Keratinocyte (primary cell): Measurements from ENCODE around the gene NDRG2. TPM values are rescaled to one million over a fixed set of nuclear protein-coding genes. Genes with fewer than 3 reads are reported as not detected.

ENCODE experiments used
- DNase-seq: peaks from one replicate; pipeline ENCODE4 v3.0.0-alpha.2; 2011; ENCODE audit warnings: low read depth, missing footprints, low spot score
- FAIRE-seq: peaks from 2 replicates; lab custom pipeline; 2011; peaks lifted over from hg19 to GRCh38; lab: Jason Lieb, UNC
- H2AFZ ChIP-seq: 2 replicates; pipeline ENCODE4 v1.6.0; 2012; ENCODE audit warnings: low read length, control low read depth, inconsistent platforms; ENCODE audit not compliant: control insufficient read depth
- H3K27ac ChIP-seq: 2 replicates; pipeline ENCODE4 v1.5.1; 2011; ENCODE audit warnings: low read length; ENCODE audit not compliant: control insufficient read depth, insufficient read depth
- H3K27me3 ChIP-seq: 3 replicates; pipeline ENCODE4 v1.6.0; 2011; ENCODE audit warnings: low read length; ENCODE audit not compliant: control insufficient read depth, insufficient read depth; ENCODE audit errors: extremely low read depth
- H3K36me3 ChIP-seq, 2 experiments: 2 replicates in 1 of 2; 3 replicates in 1 of 2; pipeline ENCODE4 v1.5.1; 2011; ENCODE audit warnings: low read length in 2 of 2, mild to moderate bottlenecking in 1 of 2; ENCODE audit not compliant: control insufficient read depth in 2 of 2, insufficient read depth in 2 of 2; ENCODE audit errors: extremely low read depth in 1 of 2
- H3K4me1 ChIP-seq: 3 replicates; pipeline ENCODE4 v1.5.1; 2011; ENCODE audit warnings: low read length; ENCODE audit not compliant: control insufficient read depth, insufficient read depth; ENCODE audit errors: extremely low read depth
- H3K4me2 ChIP-seq: 3 replicates; pipeline ENCODE4 v1.6.0; 2011; ENCODE audit warnings: low read depth, low read length; ENCODE audit not compliant: control insufficient read depth, insufficient read depth; ENCODE audit errors: extremely low read depth
- H3K4me3 ChIP-seq, 3 experiments: fragments of 200-600 bp in 1 of 3; sonication (generic) in 1 of 3; 2 replicates in 2 of 3; 3 replicates in 1 of 3; pipeline ENCODE4 v1.5.1; 2011 to 2016; ENCODE audit warnings: low read length in 3 of 3, mild to moderate bottlenecking in 3 of 3, control low read depth in 2 of 3, inconsistent platforms in 1 of 3, low read depth in 1 of 3, mixed read lengths in 1 of 3, mixed run types in 1 of 3, moderate library complexity in 1 of 3; ENCODE audit not compliant: control insufficient read depth in 2 of 3, insufficient read depth in 2 of 3; ENCODE audit errors: extremely low read depth in 1 of 3
- H3K79me2 ChIP-seq: 2 replicates; pipeline ENCODE4 v1.6.0; 2012; ENCODE audit warnings: low read length; ENCODE audit not compliant: control insufficient read depth, insufficient read depth
- H3K9ac ChIP-seq: 3 replicates; pipeline ENCODE4 v1.6.0; 2011; ENCODE audit warnings: low read length; ENCODE audit not compliant: control insufficient read depth, insufficient read depth; ENCODE audit errors: extremely low read depth
- H3K9me1 ChIP-seq: 3 replicates; pipeline ENCODE4 v1.6.0; 2011; ENCODE audit warnings: low read length; ENCODE audit not compliant: control insufficient read depth, insufficient read depth; ENCODE audit errors: extremely low read depth
- H3K9me3 ChIP-seq: 2 replicates; pipeline ENCODE4 v1.5.1; 2012; ENCODE audit warnings: low read depth, low read length; ENCODE audit not compliant: control insufficient read depth
- H4K20me1 ChIP-seq: 3 replicates; pipeline ENCODE4 v1.6.0; 2011; ENCODE audit warnings: low read length; ENCODE audit not compliant: control insufficient read depth, insufficient read depth; ENCODE audit errors: extremely low read depth
- CTCF ChIP-seq, 3 experiments: IDR thresholded peaks in 1 of 3; conservative IDR thresholded peaks in 1 of 3; optimal IDR thresholded peaks in 1 of 3; 2 replicates in 2 of 3; 3 replicates in 1 of 3; pipeline versions ENCODE3 to v1.5.1; 2011; ENCODE audit warnings: low read length in 3 of 3, mild to moderate bottlenecking in 3 of 3, moderate library complexity in 2 of 3, control low read depth in 1 of 3, inconsistent platforms in 1 of 3; ENCODE audit not compliant: insufficient read depth in 2 of 3; ENCODE audit errors: extremely low read depth in 1 of 3
- EZH2 ChIP-seq: IDR thresholded peaks from one replicate; pipeline ENCODE4 v1.6.1; 2012; ENCODE audit warnings: inconsistent platforms, mild to moderate bottlenecking, low read length, moderate library complexity
- dilution Hi-C: fragments of 300-500 bp; cut with MboI; formaldehyde crosslinking; loops from one replicate; pipeline ENCODE4 v1.7.0; 2020; ENCODE audit warnings: low sequenced_read_pairs; ENCODE audit not compliant: extremely low pct_ligation_motif_present
- polyA plus RNA-seq, 5 experiments: library from polyadenylated mRNA; depleted of rRNA in 3 of 5; stranded (reverse) in 3 of 5; stranded (forward) in 1 of 5; unstranded in 1 of 5; fragments of >200 nt; gene quantifications; 1 replicate in 1 of 5; 2 replicates in 3 of 5; 3 replicates in 1 of 5; pipeline versions ENCODE4 v1.2.1 to v1.2.3, GENCODE V29; 2011 to 2012; ENCODE audit warnings: missing spikeins in 2 of 5, low read depth in 1 of 5, low replicate concordance in 1 of 5

Gene NDRG2
- polyA plus RNA-seq, 1 donor (not counting 4 experiments of a cell fraction or from before 2014, with no cell fraction given) = 11.1 TPM

- H3K9me1 ChIP-seq = no peaks in the 10 kb centered on the region
- peaks cover 8% of the 10 kb centered on the region for H3K27me3 ChIP-seq
- H4K20me1 ChIP-seq = no peaks in the 10 kb centered on the region
- H2AFZ ChIP-seq = no peak overlapping the region
- H3K27ac ChIP-seq = no peak overlapping the region
- no peak overlapping the region for H3K4me3 ChIP-seq
- no peaks in the 10 kb centered on the region for H3K79me2 ChIP-seq
- no peak overlapping the region for H3K4me2 ChIP-seq
- H3K9ac ChIP-seq = no peak overlapping the region
- TF ChIP-seq CTCF (optimal IDR thresholded peaks at IDR 0.05 in 1 of 3, IDR thresholded peaks at IDR 0.05 in 1 of 3, conservative IDR thresholded peaks at IDR 0.05 in 1 of 3; ENCODE audit: extremely low read depth in 1 of 3, insufficient read depth in 2 of 3, low read length in 3 of 3) (no peak), EZH2 (no peak)
- H3K36me3 ChIP-seq = no peaks in the 10 kb centered on the region
- DNase-seq (no peak), FAIRE-seq (no peak)
- H3K4me1 ChIP-seq = no peaks in the 10 kb centered on the region
- H3K9me3 ChIP-seq = no peaks in the 10 kb centered on the region
- dilution Hi-C loops = no loop called here
Measured at GRCh38 chr14:21018781-21019180, 6.1 kb downstream of the NDRG2 start.

GRCh38 chr14:21018286-21018685, 6.6 kb downstream of the NDRG2 start:
- Histone ChIP-seq H3K27me3 (peaks cover 3% of the 10 kb centered on the region), H3K4me1 (no peaks in the 10 kb centered on the region), H4K20me1 (no peaks in the 10 kb centered on the region), H3K4me3 (no peak overlapping the region), H3K9me3 (no peaks in the 10 kb centered on the region), H2AFZ (no peak overlapping the region), H3K36me3 (no peaks in the 10 kb centered on the region), H3K9me1 (no peaks in the 10 kb centered on the region), H3K79me2 (no peaks in the 10 kb centered on the region), H3K9ac (no peak overlapping the region), H3K4me2 (no peak overlapping the region), H3K27ac (no peak overlapping the region)
- dilution Hi-C loops = no loop called here
- DNase-seq (no peak), FAIRE-seq (no peak)
- TF ChIP-seq CTCF (optimal IDR thresholded peaks at IDR 0.05 in 1 of 3, IDR thresholded peaks at IDR 0.05 in 1 of 3, conservative IDR thresholded peaks at IDR 0.05 in 1 of 3; ENCODE audit: extremely low read depth in 1 of 3, insufficient read depth in 2 of 3, low read length in 3 of 3) = no peak
- TF ChIP-seq EZH2 = no peak
